AG08396 (cell line): ENCODE results near the gene PPP1R16B.
A peak's percentile ranks its signal among the peaks of the same experiment; 100 is the strongest.

Source experiments
- DNase-seq: peaks from one replicate; pipeline ENCODE4 v3.0.0; 2012; ENCODE audit warnings: low spot score, mixed read lengths

The PPP1R16B gene

GRCh38 chr20:38805502-38805957 is at the start of gene PPP1R16B:
TSS of gene PPP1R16B (plus strand) at chr20:38805697. CDS start at chr20:38835926, 30,229 bp downstream.
- peak; percentile 50 for DNase-seq

- DNase-seq, result no peak
These were observed 48.2 kb upstream of the PPP1R16B start for GRCh38 chr20:38757145-38757775.

GRCh38 chr20:38759106-38759505 is 46.4 kb upstream of the PPP1R16B start:
- no peak for DNase-seq

- DNase-seq, result no peak
These were observed 44.5 kb upstream of the PPP1R16B start for GRCh38 chr20:38760978-38761377.

- DNase-seq, result no peak
These were observed 43.3 kb upstream of the PPP1R16B start for GRCh38 chr20:38762174-38762573.

- no peak for DNase-seq
These were observed 41.9 kb upstream of the PPP1R16B start for GRCh38 chr20:38763616-38764015.

GRCh38 chr20:38764567-38765318 is 40.8 kb upstream of the PPP1R16B start:
- peak; percentile 85 for DNase-seq

- no peak for DNase-seq
These were observed 39.4 kb upstream of the PPP1R16B start for GRCh38 chr20:38766071-38766470.

- DNase-seq, result no peak
These were observed 35.9 kb upstream of the PPP1R16B start for GRCh38 chr20:38769376-38770295.

- DNase-seq, result no peak
These were observed 35.0 kb upstream of the PPP1R16B start for GRCh38 chr20:38770546-38770945.

GRCh38 chr20:38770970-38771369 is 34.5 kb upstream of the PPP1R16B start:
- no peak for DNase-seq

- DNase-seq, result no peak
These were observed 33.9 kb upstream of the PPP1R16B start for GRCh38 chr20:38771621-38772020.

GRCh38 chr20:38774167-38774566 is 31.3 kb upstream of the PPP1R16B start:
- DNase-seq, result no peak

GRCh38 chr20:38776363-38776762 is 29.1 kb upstream of the PPP1R16B start:
- no peak for DNase-seq

GRCh38 chr20:38779247-38780097 is 26.0 kb upstream of the PPP1R16B start:
- DNase-seq, result no peak

- no peak for DNase-seq
These were observed 23.2 kb upstream of the PPP1R16B start for GRCh38 chr20:38782275-38782674.

GRCh38 chr20:38787870-38788269 is 17.6 kb upstream of the PPP1R16B start:
- no peak for DNase-seq

- DNase-seq, result no peak
These were observed 15.8 kb upstream of the PPP1R16B start for GRCh38 chr20:38789503-38790199.

GRCh38 chr20:38790200-38791053 is 15.1 kb upstream of the PPP1R16B start:
- DNase-seq, result no peak

GRCh38 chr20:38791291-38791690 is 14.2 kb upstream of the PPP1R16B start:
- DNase-seq, result no peak
